EH (cell line): ENCODE measurements around the gene TOPAZ1.

Experiments used
- DNase-seq: peaks from one replicate; pipeline ENCODE4 v3.0.0-alpha.2; 2015; ENCODE audit warnings: low read depth

TOPAZ1 gene

DNA sequence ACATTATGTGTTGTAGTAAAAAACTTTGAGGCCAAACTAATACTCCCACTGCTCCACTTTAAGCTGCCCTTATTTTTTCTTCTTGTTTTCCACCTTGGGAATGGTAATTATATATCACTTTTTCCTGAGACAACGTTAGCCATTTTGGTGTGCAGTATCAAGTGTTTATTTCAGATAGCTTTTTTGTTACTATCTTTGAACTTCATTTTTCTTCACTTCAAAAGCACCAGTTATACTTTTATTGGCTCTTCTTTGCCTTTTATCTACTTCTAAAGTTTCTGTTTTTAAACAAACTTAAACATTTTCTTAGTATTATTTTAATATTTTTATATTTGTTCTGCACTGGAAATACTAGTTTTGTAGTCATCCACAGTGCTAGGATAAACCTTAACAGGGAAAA, 6.5 kb downstream of the TOPAZ1 start:
- DNase-seq: no peak

DNA sequence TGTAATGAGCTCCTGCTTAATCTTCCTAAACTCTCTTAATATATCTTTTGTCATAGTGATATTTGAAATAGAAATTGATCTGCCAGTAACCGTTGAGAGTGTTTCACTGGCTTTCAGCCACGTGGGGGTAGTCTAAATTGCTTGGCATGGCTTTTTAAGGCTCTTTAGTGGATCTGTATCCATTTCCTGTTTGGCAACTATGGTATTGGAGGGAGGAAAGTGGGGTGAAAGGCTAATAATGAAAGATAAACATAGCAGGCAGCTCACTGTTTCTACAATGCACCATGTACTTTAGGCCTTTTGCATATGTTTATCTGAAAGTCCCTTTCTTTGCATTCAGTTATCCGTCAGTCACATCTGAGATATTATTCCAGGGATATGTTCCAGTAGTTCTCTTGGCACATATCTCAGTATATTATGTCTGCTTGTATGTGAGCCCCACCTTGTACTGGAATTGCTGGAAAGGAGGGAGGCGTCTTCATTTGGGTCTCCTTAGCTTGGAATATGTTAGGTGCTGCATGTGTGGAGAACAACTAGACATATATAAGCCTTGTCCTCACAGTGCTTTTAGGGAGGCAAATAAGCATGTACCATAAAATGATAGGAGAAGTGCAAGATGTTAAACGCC, 10.8 kb downstream of the TOPAZ1 start:
- DNase-seq: no peak

DNA sequence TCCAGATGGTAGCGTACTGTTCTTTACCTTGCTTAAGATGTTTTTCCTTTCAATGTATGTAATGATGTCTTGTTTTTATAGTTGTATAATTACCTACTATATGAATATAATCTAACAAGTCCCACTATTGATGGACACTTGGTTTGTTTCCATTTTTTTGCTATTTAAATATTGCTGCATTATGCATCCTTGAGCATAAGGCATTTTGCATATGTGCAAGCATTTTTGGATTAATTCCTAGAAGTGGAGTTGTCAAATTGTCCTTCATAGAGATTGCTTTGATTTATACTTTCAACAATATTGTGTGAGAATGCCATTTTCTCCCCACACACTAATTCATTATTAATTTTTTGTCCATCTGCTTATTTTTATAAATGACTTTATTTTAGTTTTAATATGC, 17.7 kb downstream of the TOPAZ1 start:
- DNase-seq: no peak

GRCh38 chr3:44264146-44264545, 22.5 kb downstream of the TOPAZ1 start:
- no peak for DNase-seq

GRCh38 chr3:44265815-44266214, 24.1 kb downstream of the TOPAZ1 start:
- no peak for DNase-seq

DNA sequence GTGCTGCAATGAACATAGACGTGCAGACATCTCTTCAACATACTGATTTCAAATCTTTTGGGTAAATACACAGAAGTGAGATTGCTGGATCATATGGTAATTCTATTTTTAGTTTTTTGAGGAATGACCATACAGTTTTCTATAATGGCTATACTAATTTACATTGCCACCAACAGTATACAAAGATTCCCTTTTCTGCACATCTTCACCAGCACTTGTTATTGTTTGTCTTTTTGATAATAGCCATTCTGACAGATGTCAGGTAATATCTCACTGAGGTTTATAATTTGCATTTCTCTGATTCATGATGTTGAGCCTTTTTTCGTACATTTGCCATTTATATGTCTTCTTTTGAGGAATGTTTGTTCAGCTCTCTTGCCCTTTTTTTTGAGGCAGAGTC, 30.5 kb downstream of the TOPAZ1 start:
- no peak for DNase-seq

- DNase-seq: no peak
Measured at GRCh38 chr3:44277925-44278324, 36.2 kb downstream of the TOPAZ1 start.

DNA sequence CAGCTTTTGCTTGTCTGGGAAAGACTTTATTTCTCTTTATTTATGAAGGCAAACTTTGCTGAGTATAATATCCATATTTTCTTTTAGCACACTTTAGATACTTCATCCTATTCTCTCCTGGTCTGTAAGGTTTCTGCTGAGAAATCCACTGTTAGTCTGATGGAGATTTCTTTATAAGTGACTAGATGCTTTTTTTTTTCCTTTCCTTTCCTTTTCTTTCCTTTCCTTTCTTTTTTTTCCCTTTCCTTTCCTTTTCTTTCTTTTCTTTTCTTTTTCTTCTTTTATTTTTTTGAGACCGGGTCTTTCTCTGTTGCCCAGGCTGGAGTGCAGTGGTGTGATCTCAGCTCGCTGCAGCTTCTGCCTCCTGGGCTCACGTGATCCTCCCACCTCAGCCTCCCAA, 38.4 kb downstream of the TOPAZ1 start:
- no peak for DNase-seq

- DNase-seq: no peak
Measured at GRCh38 chr3:44280631-44281030, 38.9 kb downstream of the TOPAZ1 start.

DNA sequence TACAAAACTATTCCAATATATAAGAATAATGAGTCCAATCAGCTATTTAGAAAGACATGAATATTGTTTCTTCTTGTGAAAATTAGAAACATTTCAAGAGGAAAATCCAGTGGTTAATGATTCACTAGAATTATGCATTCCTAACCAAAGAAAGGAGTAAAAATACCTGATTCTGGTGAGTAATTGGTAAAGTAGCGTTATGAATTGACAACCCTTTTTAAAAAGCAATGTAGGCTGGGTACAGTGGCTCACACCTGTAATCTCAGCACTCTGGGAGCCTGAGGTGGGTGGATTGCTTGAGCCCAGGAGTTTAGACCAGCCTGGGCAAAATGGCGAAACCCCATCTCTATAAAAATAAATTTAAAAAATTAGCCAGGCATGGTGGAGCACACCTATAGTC, 43.3 kb downstream of the TOPAZ1 start:
- no peak for DNase-seq

DNA sequence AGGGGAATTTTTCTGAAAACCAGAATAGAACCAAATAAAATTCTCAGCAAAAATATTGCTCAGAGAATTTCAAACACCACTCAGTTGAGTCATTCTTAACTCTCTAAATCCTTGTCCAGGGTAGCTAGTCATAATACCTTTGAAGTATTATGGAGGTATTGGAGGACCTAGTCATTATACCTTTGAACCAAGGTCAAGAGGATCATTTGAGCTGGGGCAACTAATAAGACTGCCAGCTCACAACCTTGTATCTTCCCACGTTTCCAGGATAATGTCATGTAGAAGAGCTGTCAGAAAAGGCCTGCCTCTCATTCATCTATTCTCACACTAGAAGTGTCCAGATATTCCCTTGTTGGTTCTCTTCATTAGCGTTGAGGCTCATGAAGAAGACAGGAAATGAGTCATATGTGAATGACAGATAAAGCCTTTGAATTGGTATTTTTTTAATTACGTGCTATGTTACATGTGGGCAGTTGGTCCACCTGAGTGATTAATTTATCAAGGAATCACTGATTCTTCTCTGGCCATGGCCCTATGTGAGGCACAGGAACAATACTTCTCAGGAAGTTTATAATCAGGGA, 48.3 kb downstream of the TOPAZ1 start:
- DNase-seq: no peak

DNA sequence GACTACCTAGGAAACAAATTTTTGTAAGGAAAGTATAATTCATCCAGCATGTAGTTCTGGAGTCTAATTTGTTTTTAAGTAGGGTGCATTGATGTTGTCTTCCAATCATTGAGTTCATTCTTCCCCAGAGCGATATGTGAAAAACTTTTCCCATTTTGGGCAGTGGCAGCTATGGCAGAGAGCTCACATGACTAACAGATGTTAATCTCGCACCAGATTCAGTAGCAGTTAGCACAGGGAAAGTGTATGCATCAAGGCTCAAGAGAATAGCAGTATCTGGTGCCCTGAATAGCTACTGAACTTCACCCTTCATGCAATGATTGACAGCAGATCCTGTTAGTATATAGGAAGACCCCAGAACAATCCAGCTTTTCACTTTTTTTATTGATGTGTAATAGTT, 50.6 kb downstream of the TOPAZ1 start:
- no peak for DNase-seq

- DNase-seq: no peak
Measured at GRCh38 chr3:44292947-44293346, 51.3 kb downstream of the TOPAZ1 start.

GRCh38 chr3:44297255-44297654, 55.6 kb downstream of the TOPAZ1 start:
- no peak for DNase-seq

- DNase-seq: no peak
Measured at GRCh38 chr3:44301746-44302145, 60.1 kb downstream of the TOPAZ1 start.

DNA sequence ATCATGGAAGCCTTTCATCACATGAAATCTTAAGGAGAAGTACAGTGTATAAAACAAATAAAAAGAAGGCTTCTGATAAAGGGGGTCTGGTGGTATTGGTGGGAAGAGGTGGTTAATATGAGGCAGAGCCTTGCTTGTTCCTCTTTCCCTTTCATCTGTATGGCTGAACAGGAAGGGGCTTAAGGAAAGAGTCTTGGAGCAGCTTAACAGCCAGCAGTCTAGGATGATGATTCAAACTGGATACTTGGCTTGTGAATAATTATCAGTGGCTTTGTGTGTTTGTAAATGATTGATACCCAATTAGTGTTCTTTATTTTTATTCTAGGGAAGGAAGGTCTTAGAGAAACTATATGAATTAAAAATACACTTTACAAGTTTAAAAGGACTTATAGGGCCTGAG, 67.8 kb downstream of the TOPAZ1 start:
- DNase-seq: no peak

- no peak for DNase-seq
Measured at GRCh38 chr3:44318891-44319311, 77.2 kb downstream of the TOPAZ1 start.

DNA sequence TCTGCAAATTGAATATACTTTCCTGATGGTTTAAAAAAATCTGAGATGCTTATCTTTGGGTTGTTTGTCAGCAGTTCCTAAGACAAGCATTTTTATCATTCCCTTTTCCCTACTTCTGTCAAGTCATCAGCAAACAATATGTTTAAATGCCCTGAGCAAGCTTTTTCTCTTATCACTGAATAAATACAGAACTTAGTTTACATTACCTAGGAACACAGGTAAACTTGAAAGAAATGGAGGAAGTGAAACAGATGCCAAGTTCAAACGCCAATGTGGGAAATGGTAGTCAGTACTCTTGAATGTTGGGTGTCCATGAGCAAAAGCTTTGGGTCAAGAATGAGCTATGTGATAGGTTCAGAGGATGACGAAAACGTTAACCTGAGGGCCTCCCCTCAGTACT, 79.6 kb downstream of the TOPAZ1 start:
- no peak for DNase-seq

DNA sequence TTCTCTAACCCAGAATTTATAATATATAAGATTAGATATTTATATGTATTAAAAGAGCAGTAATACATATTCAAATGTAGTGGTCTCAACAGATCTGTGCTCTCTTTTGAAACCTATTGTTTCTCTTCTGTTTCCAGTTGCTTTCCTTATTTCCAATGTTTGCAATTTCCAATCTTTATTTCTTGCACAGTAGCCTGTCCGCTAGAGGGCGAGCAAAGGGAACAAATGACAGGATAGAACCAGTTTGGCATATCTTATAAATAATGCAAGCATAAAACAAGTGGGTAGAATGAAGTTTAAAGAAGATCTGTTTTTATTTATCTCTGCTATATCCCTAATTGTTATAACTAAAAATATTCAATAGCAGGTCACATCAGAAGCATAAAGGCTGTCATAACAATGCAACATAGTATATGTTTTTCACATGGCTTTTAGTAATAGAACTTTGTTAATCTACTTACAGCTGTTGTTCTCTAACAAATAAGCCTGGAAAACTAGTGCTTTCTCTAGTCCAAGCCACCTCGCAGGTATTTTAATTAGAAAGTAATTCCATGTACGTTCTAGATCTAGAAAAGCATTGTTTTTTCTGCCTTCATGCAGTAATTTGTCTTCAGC, 81.8 kb downstream of the TOPAZ1 start:
- peak; percentile 67 for DNase-seq

- no peak for DNase-seq
Measured at GRCh38 chr3:44324584-44324983, 82.9 kb downstream of the TOPAZ1 start.

DNA sequence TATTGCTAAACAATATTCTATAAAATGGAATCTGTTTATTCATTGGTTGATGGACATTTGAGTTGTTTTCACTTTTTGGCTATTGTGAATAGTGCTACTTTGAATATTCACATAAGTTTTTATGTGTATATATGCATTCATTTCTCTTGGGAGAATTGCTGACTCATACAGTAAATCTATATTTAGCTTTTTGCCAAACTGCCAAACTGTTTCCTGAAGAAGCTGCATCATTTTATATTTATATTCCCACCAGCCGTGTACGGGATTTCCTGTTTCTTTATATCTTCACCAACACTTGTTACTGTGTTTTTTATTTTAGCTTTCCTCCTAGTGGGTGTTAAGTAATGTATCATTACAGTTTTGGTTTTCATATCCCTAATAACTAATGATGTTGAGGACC, 84.3 kb downstream of the TOPAZ1 start:
- peak; percentile 51 for DNase-seq

DNA sequence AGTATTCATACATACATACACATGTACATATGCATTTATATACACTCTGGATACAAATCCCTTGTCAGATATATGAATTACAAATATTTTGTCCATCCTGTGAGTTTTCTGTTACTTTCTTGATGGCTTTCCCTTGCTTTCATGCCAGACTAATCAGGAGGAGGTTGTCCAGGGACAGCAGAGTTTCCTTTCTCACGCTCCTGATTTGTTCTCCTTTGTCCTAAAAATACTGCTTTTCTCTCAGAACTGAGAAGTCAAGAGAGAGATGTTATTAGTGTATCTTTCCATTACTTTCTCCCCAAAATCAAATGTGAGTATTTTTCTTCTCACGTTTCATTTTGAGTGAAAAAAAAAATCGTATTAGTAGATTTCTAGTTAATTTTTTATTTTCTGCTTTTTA, 84.8 kb downstream of the TOPAZ1 start:
- no peak for DNase-seq

GRCh38 chr3:44329946-44330345, 88.3 kb downstream of the TOPAZ1 start:
- no peak for DNase-seq

GRCh38 chr3:44330444-44330843, 88.8 kb downstream of the TOPAZ1 start:
- no peak for DNase-seq
